HepG2 (cell line): ENCODE results near the gene PFKFB4. TPM values are rescaled to one million over a fixed set of nuclear protein-coding genes. Genes with fewer than 3 reads are reported as not detected.

Source experiments
- ATF7 ChIP-seq, 2 experiments: fragments of 450-650 bp in 1 of 2; sonication (generic) in 1 of 2; formaldehyde crosslinking in 1 of 2; IDR thresholded peaks; 2 replicates each; pipeline versions ENCODE4 v1.4.0 to v1.6.1; 2016 to 2020; ENCODE audit warnings: antibody characterized with exemption in 1 of 2, mild to moderate bottlenecking in 1 of 2, missing genetic modification reagents in 1 of 2
- BRF2 ChIP-seq: sonication (generic); formaldehyde crosslinking; IDR thresholded peaks from 2 replicates; pipeline ENCODE4 v1.8.1; 2022; ENCODE audit warnings: mild to moderate bottlenecking, missing genetic modification reagents
- CCDC6 ChIP-seq: sonication (generic); formaldehyde crosslinking; IDR thresholded peaks from 2 replicates; pipeline ENCODE4 v1.8.1; 2022; ENCODE audit warnings: mild to moderate bottlenecking, missing genetic modification reagents, moderate library complexity
- HDAC1 ChIP-seq: sonication (generic); formaldehyde crosslinking; IDR thresholded peaks from 2 replicates; pipeline ENCODE4 v1.5.1; 2020; ENCODE audit warnings: mild to moderate bottlenecking, missing genetic modification reagents
- HMGA1 ChIP-seq: sonication (generic); formaldehyde crosslinking; conservative IDR thresholded peaks from 2 replicates; pipeline ENCODE4 v1.4.0; 2020; ENCODE audit warnings: missing genetic modification reagents
- HNF4G ChIP-seq, 2 experiments: sonication (generic) in 1 of 2; formaldehyde crosslinking in 1 of 2; IDR thresholded peaks; 2 replicates each; pipeline versions ENCODE4 v1.4.0 to v1.6.1; 2011 to 2020; ENCODE audit warnings: borderline replicate concordance in 2 of 2, low read depth in 2 of 2, mild to moderate bottlenecking in 2 of 2, low read length in 1 of 2, missing genetic modification reagents in 1 of 2, moderate library complexity in 1 of 2
- HNRNPL ChIP-seq: fragments of 200-400 bp; formaldehyde crosslinking; IDR thresholded peaks from 2 replicates; pipeline ENCODE4 v1.6.1; 2017; ENCODE audit warnings: mild to moderate bottlenecking, low read depth, low read length
- IRF2 ChIP-seq: IDR thresholded peaks from 2 replicates; pipeline ENCODE4 v1.6.1; 2018; ENCODE audit warnings: missing genetic modification reagents, missing compliant biosample characterization
- MBD4 ChIP-seq: IDR thresholded peaks from 2 replicates; pipeline ENCODE4 v1.6.1; 2012; ENCODE audit warnings: low read length, inconsistent platforms, borderline replicate concordance
- MTF1 ChIP-seq: sonication (generic); formaldehyde crosslinking; IDR thresholded peaks from 2 replicates; pipeline ENCODE4 v1.5.0; 2020; ENCODE audit warnings: missing genetic modification reagents
- NFATC3 ChIP-seq: sonication (generic); formaldehyde crosslinking; IDR thresholded peaks from 2 replicates; pipeline ENCODE4 v1.5.1; 2020; ENCODE audit warnings: mild to moderate bottlenecking, missing genetic modification reagents
- PCBP2 ChIP-seq: fragments of 200-400 bp; formaldehyde crosslinking; optimal IDR thresholded peaks from 2 replicates; pipeline ENCODE3; 2018; ENCODE audit warnings: low read length, low read depth; ENCODE audit not compliant: poor library complexity, severe bottlenecking
- RBAK ChIP-seq: sonication (generic); formaldehyde crosslinking; IDR thresholded peaks from 2 replicates; pipeline ENCODE4 v1.5.1; 2020; ENCODE audit warnings: mild to moderate bottlenecking, missing genetic modification reagents
- SIX1 ChIP-seq: sonication (generic); formaldehyde crosslinking; IDR thresholded peaks from 2 replicates; pipeline ENCODE4 v1.4.0; 2020; ENCODE audit warnings: missing genetic modification reagents, borderline replicate concordance
- ZFP37 ChIP-seq: sonication (generic); formaldehyde crosslinking; IDR thresholded peaks from 2 replicates; pipeline ENCODE4 v1.4.0; 2020; ENCODE audit warnings: missing genetic modification reagents, borderline replicate concordance
- ZKSCAN1 ChIP-seq: fragments of 150-350 bp; IDR thresholded peaks from 2 replicates; pipeline ENCODE4 v1.6.1; 2014; ENCODE audit warnings: low read length
- ZMAT5 ChIP-seq: sonication (generic); formaldehyde crosslinking; IDR thresholded peaks from 2 replicates; pipeline ENCODE4 v1.5.0; 2020; ENCODE audit warnings: mild to moderate bottlenecking, low read depth, missing genetic modification reagents, borderline replicate concordance
- ZNF292 ChIP-seq: sonication (generic); formaldehyde crosslinking; IDR thresholded peaks from 2 replicates; pipeline ENCODE4 v1.8.1; 2022; ENCODE audit warnings: mild to moderate bottlenecking, low read depth, missing genetic modification reagents, borderline replicate concordance
- ZNF337 ChIP-seq: sonication (generic); formaldehyde crosslinking; IDR thresholded peaks from 2 replicates; pipeline ENCODE4 v1.5.1; 2020; ENCODE audit warnings: missing genetic modification reagents, low read depth, mild to moderate bottlenecking, borderline replicate concordance
- ZNF354B ChIP-seq: sonication (generic); formaldehyde crosslinking; IDR thresholded peaks from 2 replicates; pipeline ENCODE4 v1.8.0; 2022; ENCODE audit warnings: mild to moderate bottlenecking, missing genetic modification reagents
- ZNF562 ChIP-seq: sonication (generic); formaldehyde crosslinking; IDR thresholded peaks from 2 replicates; pipeline ENCODE4 v1.8.0; 2022; ENCODE audit warnings: missing genetic modification reagents, borderline replicate concordance
- ZNF766 ChIP-seq: sonication (generic); formaldehyde crosslinking; IDR thresholded peaks from 2 replicates; pipeline ENCODE4 v1.5.0; 2020; ENCODE audit warnings: missing genetic modification reagents, borderline replicate concordance
- ZNF790 ChIP-seq: sonication (generic); formaldehyde crosslinking; IDR thresholded peaks from 2 replicates; pipeline ENCODE4 v1.8.0; 2022; ENCODE audit warnings: missing genetic modification reagents, mild to moderate bottlenecking, borderline replicate concordance
- polyA plus RNA-seq, 8 experiments: library from polyadenylated mRNA; depleted of rRNA in 3 of 8; stranded (reverse) in 7 of 8; unstranded in 1 of 8; fragments of >200 nt; fragmentation: Illumina TruSeq in 4 of 8; extraction: Trizol in 4 of 8; gene quantifications; 2 replicates each; pipeline versions ENCODE4 v1.2.1 to v1.2.3, GENCODE V29; 2011 to 2016; ENCODE audit warnings: low read depth in 4 of 8, missing spikeins in 1 of 8, mixed read lengths in 1 of 8; ENCODE audit not compliant: insufficient read depth in 1 of 8
- total RNA-seq, 5 experiments: library from RNA; depleted of rRNA; stranded (reverse); fragments of >200 nt; fragmentation: Illumina TruSeq; extraction: Trizol; gene quantifications; 2 replicates each; pipeline ENCODE4 v1.2.3, GENCODE V29; 2016; ENCODE audit warnings: low read depth in 1 of 5
- TF ChIP-seq, protein P1 (sequence below), 2 experiments: IDR thresholded peaks; 2 replicates each; pipeline ENCODE4 v1.6.1; 2011 to 2012; ENCODE audit warnings: low read length in 2 of 2, borderline replicate concordance in 1 of 2, low read depth in 1 of 2, mild to moderate bottlenecking in 1 of 2, moderate library complexity in 1 of 2
- TF ChIP-seq, protein P2 (sequence below): IDR thresholded peaks from 2 replicates; pipeline ENCODE4 v1.6.1; 2016; ENCODE audit warnings: missing compliant biosample characterization, missing genetic modification reagents, borderline replicate concordance

The PFKFB4 gene
- total and polyA plus RNA-seq, 2 of the 13 experiments (the other 11 are each of a cell fraction or from before 2014, with no cell fraction given), result 7.1 to 103 TPM

GRCh38 chr3:48572517-48572916, 15.9 kb upstream of the PFKFB4 start (continued):
- no peak for TF ChIP-seq ZNF292 (CRISPR knock-in tag)
- no peak for TF ChIP-seq ZNF790 (CRISPR knock-in tag)
- no peak for TF ChIP-seq NFATC3 (CRISPR knock-in tag)
- peak; percentile 68; the same call in 1 of the 2 replicates for TF ChIP-seq HNF4G (IDR thresholded peaks at IDR 0.05; ENCODE audit: borderline replicate concordance, low read depth, low read length)
- TF ChIP-seq HNF4G (CRISPR knock-in tag; IDR thresholded peaks at IDR 0.05; ENCODE audit: borderline replicate concordance, low read depth), result no peak
- TF ChIP-seq, protein P1, sequence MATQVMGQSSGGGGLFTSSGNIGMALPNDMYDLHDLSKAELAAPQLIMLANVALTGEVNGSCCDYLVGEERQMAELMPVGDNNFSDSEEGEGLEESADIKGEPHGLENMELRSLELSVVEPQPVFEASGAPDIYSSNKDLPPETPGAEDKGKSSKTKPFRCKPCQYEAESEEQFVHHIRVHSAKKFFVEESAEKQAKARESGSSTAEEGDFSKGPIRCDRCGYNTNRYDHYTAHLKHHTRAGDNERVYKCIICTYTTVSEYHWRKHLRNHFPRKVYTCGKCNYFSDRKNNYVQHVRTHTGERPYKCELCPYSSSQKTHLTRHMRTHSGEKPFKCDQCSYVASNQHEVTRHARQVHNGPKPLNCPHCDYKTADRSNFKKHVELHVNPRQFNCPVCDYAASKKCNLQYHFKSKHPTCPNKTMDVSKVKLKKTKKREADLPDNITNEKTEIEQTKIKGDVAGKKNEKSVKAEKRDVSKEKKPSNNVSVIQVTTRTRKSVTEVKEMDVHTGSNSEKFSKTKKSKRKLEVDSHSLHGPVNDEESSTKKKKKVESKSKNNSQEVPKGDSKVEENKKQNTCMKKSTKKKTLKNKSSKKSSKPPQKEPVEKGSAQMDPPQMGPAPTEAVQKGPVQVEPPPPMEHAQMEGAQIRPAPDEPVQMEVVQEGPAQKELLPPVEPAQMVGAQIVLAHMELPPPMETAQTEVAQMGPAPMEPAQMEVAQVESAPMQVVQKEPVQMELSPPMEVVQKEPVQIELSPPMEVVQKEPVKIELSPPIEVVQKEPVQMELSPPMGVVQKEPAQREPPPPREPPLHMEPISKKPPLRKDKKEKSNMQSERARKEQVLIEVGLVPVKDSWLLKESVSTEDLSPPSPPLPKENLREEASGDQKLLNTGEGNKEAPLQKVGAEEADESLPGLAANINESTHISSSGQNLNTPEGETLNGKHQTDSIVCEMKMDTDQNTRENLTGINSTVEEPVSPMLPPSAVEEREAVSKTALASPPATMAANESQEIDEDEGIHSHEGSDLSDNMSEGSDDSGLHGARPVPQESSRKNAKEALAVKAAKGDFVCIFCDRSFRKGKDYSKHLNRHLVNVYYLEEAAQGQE (IDR thresholded peaks at IDR 0.05; ENCODE audit: borderline replicate concordance in 1 of 2, low read depth in 1 of 2, low read length in 2 of 2), result no peak
- no peak for TF ChIP-seq ZNF562 (CRISPR knock-in tag)
- no peak for TF ChIP-seq ZFP37 (CRISPR knock-in tag)
- TF ChIP-seq ZNF354B, result no peak
- TF ChIP-seq, protein P2, sequence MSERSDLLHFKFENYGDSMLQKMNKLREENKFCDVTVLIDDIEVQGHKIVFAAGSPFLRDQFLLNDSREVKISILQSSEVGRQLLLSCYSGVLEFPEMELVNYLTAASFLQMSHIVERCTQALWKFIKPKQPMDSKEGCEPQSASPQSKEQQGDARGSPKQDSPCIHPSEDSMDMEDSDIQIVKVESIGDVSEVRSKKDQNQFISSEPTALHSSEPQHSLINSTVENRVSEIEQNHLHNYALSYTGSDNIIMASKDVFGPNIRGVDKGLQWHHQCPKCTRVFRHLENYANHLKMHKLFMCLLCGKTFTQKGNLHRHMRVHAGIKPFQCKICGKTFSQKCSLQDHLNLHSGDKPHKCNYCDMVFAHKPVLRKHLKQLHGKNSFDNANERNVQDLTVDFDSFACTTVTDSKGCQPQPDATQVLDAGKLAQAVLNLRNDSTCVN, result no peak
- TF ChIP-seq SIX1 (CRISPR knock-in tag), result no peak
- no peak for TF ChIP-seq ZNF766 (CRISPR knock-in tag)
- no peak for TF ChIP-seq RBAK (CRISPR knock-in tag)
- TF ChIP-seq ZKSCAN1, result no peak
- no peak for TF ChIP-seq BRF2 (CRISPR knock-in tag)
- TF ChIP-seq MBD4, result no peak
- TF ChIP-seq HDAC1, result no peak
- TF ChIP-seq PCBP2, result no peak
- peak; percentile 86 for TF ChIP-seq HNRNPL
- no peak for TF ChIP-seq ZNF337 (CRISPR knock-in tag)
- no peak for TF ChIP-seq CCDC6 (CRISPR knock-in tag)
- TF ChIP-seq HMGA1, result no peak
- TF ChIP-seq ATF7 (IDR thresholded peaks at IDR 0.05), result no peak
- TF ChIP-seq ATF7 (CRISPR knock-in tag; IDR thresholded peaks at IDR 0.05), result no peak
- no peak for TF ChIP-seq IRF2 (CRISPR knock-in tag)
- TF ChIP-seq ZMAT5 (CRISPR knock-in tag), result no peak
- no peak for TF ChIP-seq MTF1
